Nephron (organoid): Measurements from ENCODE around the gene ZNF213.

Experiments used
- H3K27ac Mint-ChIP-seq, 3 experiments: 2 replicates each; pipeline ENCODE4 v1.8.0; 2020; ENCODE audit warnings: mixed read lengths in 3 of 3, mild to moderate bottlenecking in 2 of 3, moderate library complexity in 1 of 3
- H3K27me3 Mint-ChIP-seq: 2 replicates; pipeline ENCODE4 v1.8.0; 2021; ENCODE audit warnings: low read depth, mild to moderate bottlenecking, moderate library complexity, mixed read lengths
- H3K36me3 Mint-ChIP-seq: 2 replicates; pipeline ENCODE4 v1.8.0; 2020; ENCODE audit warnings: low read depth, mixed read lengths
- H3K4me1 Mint-ChIP-seq: 2 replicates; pipeline ENCODE4 v1.8.0; 2020; ENCODE audit warnings: mixed read lengths
- H3K4me3 Mint-ChIP-seq, 3 experiments: 2 replicates each; pipeline ENCODE4 v1.8.0; 2020; ENCODE audit warnings: mild to moderate bottlenecking in 3 of 3, mixed read lengths in 3 of 3, moderate library complexity in 2 of 3
- H3K9me3 Mint-ChIP-seq: 2 replicates; pipeline ENCODE4 v1.8.0; 2020; ENCODE audit warnings: mixed read lengths
- TF ChIP-seq, protein P1 (sequence below), 3 experiments: fragments of 200-600 bp; sonication (generic); IDR thresholded peaks; one replicate each; pipeline ENCODE4 v1.5.0; 2021; ENCODE audit warnings: antibody characterized with exemption in 3 of 3; ENCODE audit not compliant: unreplicated experiment in 3 of 3

ZNF213 gene

DNA sequence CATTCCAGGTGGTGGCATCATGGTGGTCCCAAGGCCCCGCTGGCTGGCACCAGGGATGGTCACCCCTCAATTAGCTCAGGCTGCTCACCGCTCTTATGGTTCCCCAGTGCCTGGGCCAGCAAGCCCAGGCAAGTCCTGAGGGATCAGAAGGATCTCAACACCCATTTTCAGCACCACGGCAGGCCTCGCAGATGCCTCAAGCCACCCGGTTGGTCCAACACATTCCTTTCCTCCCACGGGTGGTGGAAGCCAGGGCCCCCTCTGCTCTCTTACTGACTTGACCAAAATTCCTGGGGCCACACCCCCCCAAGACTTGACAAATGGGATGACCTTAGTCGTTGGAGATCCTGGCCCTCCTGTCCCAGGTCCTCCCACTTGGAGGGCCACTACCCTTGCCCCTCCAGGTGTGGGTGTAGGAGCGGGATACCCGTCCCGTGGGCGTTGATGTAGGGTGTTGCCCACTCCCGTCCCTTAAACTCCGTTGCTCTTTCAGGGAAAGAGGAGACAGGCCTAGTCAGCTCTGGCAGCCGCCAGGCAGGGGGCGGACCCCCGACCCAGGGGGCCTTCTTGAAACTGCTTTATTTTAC lies 16.5 kb upstream of the ZNF213 start:
- no peak overlapping the region for H3K4me3 Mint-ChIP-seq
- H3K9me3 Mint-ChIP-seq: no peaks in the 10 kb centered on the region
- no peak overlapping the region for H3K27ac Mint-ChIP-seq
- peaks cover 13% of the 10 kb centered on the region for H3K36me3 Mint-ChIP-seq
- no peaks in the 10 kb centered on the region for H3K27me3 Mint-ChIP-seq
- TF ChIP-seq, protein P1, sequence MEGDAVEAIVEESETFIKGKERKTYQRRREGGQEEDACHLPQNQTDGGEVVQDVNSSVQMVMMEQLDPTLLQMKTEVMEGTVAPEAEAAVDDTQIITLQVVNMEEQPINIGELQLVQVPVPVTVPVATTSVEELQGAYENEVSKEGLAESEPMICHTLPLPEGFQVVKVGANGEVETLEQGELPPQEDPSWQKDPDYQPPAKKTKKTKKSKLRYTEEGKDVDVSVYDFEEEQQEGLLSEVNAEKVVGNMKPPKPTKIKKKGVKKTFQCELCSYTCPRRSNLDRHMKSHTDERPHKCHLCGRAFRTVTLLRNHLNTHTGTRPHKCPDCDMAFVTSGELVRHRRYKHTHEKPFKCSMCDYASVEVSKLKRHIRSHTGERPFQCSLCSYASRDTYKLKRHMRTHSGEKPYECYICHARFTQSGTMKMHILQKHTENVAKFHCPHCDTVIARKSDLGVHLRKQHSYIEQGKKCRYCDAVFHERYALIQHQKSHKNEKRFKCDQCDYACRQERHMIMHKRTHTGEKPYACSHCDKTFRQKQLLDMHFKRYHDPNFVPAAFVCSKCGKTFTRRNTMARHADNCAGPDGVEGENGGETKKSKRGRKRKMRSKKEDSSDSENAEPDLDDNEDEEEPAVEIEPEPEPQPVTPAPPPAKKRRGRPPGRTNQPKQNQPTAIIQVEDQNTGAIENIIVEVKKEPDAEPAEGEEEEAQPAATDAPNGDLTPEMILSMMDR (IDR thresholded peaks at IDR 0.05; ENCODE audit: unreplicated experiment in 3 of 3): no peak
- peaks cover 29% of the 10 kb centered on the region for H3K4me1 Mint-ChIP-seq

DNA sequence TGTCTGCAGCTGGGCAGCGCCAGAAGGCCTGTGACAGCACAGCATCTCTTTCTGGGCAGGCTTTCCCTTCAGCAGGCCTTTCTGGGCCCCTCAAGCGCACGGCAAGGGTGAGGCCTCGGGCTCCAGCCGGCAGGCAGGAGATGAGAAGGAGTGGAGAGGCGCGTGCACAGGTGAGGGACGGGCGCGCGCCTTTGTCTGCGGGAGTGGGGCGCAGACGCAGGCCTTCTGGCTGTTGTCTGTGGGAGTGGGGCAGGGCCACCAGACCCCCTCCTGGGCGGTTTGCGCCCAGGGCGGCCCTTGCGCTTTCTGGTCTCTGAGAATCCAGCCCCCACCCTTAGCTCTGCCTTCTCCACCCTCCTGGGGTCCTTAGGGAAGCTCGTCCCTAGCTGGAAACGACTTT lies 16.0 kb upstream of the ZNF213 start:
- Mint-ChIP-seq H3K4me3 (no peak overlapping the region), H3K4me1 (peaks cover 29% of the 10 kb centered on the region), H3K27ac (no peak overlapping the region), H3K9me3 (no peaks in the 10 kb centered on the region), H3K36me3 (peaks cover 11% of the 10 kb centered on the region), H3K27me3 (no peaks in the 10 kb centered on the region)
- TF ChIP-seq, protein P1 (IDR thresholded peaks at IDR 0.05; ENCODE audit: unreplicated experiment in 3 of 3): no peak

GRCh38 chr16:3119286-3119685 lies 15.5 kb upstream of the ZNF213 start:
- Mint-ChIP-seq H3K36me3 (peaks cover 11% of the 10 kb centered on the region), H3K27me3 (no peaks in the 10 kb centered on the region), H3K9me3 (no peaks in the 10 kb centered on the region), H3K4me3 (no peak overlapping the region), H3K4me1 (peaks cover 28% of the 10 kb centered on the region), H3K27ac (no peak overlapping the region)
- TF ChIP-seq, protein P1 (IDR thresholded peaks at IDR 0.05; ENCODE audit: unreplicated experiment in 3 of 3): no peak

DNA sequence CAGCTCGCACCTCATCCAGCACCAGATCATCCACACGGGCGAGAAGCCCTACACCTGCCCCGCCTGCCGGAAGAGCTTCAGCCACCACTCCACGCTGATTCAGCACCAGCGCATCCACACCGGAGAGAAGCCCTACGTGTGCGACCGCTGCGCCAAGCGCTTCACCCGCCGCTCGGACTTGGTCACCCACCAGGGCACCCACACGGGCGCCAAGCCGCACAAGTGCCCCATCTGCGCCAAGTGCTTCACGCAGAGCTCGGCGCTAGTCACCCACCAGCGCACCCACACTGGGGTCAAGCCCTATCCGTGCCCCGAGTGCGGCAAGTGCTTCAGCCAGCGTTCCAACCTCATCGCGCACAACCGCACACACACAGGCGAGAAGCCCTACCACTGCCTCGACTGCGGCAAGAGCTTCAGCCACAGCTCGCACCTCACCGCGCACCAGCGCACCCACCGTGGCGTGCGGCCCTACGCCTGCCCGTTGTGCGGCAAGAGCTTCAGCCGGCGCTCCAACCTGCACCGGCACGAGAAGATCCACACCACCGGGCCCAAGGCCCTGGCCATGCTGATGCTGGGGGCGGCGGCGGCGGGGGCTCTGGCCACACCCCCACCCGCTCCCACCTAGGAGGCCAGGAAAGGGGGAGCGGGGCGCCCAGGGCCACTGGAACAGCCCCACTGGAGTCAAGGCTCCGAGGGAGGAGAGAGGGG lies 15.0 kb upstream of the ZNF213 start:
- Mint-ChIP-seq H3K27ac (no peak overlapping the region), H3K36me3 (peaks cover 11% of the 10 kb centered on the region), H3K4me3 (no peak overlapping the region), H3K4me1 (peaks cover 28% of the 10 kb centered on the region), H3K27me3 (no peaks in the 10 kb centered on the region), H3K9me3 (no peaks in the 10 kb centered on the region)
- TF ChIP-seq, protein P1 (IDR thresholded peaks at IDR 0.05; ENCODE audit: unreplicated experiment in 3 of 3): no peak

- TF ChIP-seq, protein P1 (IDR thresholded peaks at IDR 0.05; ENCODE audit: unreplicated experiment in 3 of 3): no peak
- Mint-ChIP-seq H3K36me3 (peaks cover 11% of the 10 kb centered on the region), H3K27ac (no peak overlapping the region), H3K27me3 (no peaks in the 10 kb centered on the region), H3K4me3 (no peak overlapping the region), H3K4me1 (peaks cover 27% of the 10 kb centered on the region), H3K9me3 (no peaks in the 10 kb centered on the region)
Observed at GRCh38 chr16:3120435-3120834, 14.4 kb upstream of the ZNF213 start.
